NCI-H187 treated with DMSO at 0.1 percent for 48 hours (cell line): ENCODE measurements around the gene ANKRD44.
"Not testable (repeated sequence)": the region's sequence is repeated elsewhere in the genome, so short reads cannot be mapped to it uniquely, and the experiment has no call there.

Experiments used
- DNase-seq: peaks from one replicate; lab custom pipeline; 2025; lab: John Stamatoyannopoulos, UW

Gene ANKRD44

DNA sequence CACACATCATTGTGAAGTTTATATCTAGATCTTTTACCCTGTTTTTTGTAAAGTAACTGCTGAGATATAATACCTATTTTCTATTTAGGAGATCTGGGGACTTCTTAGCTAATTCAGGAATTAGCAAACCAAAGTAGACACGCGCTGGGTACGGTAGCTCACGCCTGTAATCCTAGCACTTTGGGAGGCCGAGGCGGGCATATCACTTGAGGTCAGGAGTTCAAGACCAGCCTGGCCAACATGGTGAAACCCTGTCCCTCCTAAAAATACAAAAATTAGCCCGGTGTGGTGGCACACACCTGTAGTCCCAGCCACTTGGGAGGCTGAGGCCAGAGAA lies 23.0 kb downstream of the ANKRD44 start:
- not testable (repeated sequence) for DNase-seq

DNA sequence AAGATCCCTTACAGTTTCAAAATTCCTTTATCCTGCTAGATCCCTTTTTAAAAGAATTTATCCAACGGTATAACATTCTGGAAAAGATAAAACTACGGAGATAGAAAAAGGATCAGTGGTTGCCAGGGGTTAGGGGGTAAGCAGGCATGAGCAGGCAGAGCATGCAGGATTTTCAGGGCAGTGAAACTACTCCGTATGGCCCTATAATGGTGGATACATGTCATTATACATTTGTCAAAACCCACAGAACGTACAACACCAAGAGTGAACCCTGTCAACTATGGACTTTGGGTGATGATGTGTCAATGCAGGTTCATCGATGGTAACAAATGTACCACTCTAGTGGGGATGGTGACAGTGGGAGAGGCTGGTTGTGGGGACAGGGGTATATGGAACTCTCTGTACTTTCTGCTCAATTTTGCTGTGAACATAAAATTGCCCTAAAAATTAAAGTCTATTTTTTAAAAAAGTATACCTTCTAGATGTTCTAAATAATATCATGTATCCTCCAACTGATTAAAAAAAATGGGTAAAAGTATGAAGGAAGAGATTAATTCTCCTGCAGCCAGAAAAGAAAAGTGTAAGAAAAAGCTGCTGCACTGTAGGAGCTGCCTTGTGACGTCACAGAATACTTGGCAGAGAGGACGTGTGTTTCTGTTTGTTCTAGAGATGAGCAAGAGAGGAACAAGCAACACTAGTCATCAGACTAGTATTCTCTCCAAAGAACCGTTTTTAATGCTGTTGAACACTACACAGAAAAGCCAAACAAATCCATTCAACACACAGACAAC lies 23.6 kb downstream of the ANKRD44 start:
- DNase-seq: no peak

DNA sequence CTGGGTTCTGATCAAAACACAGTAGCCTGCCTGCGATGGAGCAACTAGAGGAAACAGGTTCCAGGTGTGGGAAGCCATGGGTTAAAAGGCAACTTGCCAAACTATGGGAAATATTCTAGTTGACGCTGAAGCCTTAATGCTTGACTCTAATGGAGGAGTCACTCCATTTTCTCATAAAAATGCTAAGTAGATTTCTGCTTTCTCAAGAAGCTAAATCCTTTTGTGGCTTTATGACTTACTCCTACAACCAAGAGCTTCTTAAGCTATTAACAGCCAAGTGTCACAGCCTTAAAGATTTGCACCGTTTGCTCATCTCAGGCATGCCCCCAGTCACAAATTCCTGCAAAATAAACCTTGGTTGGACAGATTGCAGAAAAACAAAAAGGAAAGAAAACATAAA lies 25.2 kb downstream of the ANKRD44 start:
- DNase-seq: no peak

DNA sequence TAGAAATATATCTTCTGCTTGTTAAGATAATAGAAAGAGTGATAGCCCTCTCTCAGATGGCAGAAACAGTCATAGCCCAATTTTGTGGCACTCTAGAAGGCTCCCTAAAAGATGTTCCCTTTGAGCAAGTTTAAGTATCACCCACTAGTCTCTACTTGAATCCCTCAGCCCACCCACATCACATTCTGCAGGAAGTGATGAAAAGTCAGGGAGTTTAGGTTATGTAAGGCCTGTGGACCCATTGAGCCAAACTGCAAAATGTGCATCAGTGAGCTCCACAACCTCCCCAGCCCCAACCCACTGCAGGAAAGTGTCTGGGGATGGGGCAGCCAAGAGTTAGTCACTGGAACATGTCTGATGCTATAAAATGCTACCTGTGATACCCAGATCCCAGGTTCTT lies 25.6 kb downstream of the ANKRD44 start:
- DNase-seq: no peak

DNA sequence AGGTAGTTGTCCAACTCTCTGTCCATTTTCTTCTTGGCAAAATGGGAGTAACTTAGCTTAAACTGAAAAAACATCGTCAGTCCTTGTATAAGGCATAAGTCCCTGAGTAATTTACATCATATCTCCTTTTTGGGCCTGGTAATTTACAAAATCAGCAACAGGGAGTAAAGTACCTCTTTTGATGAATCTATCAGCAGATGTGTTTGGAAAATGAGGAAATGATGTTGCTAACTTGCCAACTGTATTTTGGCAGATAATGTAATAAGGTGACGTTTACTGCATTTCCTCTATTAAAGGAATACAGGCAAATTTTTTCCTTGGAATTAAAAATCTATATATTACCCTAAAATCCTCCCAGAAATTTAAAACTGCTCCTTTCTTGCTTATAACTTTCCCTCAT lies 29.2 kb downstream of the ANKRD44 start:
- no peak for DNase-seq

DNA sequence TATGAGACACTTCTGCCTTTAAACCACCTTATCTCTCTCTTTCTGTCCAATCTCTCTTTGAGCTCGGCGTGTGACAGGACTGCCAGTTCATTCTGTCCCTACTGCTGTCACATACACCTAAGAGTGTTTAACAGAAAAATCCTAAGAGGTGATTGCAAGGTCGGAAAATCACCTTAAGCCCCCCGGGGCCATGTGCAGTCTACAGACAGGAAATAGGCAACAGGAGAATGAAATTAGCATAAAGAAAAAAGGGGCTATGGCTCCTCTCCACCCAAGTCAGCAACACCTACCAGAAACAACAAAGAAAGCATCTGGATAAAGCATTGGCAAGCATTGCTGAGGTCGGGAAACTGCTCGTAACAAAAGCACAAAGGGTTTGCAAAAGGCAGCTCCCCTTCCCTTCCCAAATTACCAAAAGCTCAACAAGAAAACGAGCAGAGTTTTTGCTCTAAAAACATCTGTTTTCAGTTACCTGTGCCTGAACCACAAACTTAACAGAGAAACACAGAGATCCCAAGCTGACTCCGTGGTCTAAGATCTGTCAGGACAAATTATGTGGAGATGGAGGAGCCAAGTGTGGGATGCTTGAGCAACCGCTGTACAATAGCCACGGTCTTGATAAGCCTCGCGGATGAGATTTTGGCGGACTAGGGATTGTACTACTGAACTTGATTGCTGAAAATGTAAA lies 30.4 kb downstream of the ANKRD44 start:
- DNase-seq: no peak

DNA sequence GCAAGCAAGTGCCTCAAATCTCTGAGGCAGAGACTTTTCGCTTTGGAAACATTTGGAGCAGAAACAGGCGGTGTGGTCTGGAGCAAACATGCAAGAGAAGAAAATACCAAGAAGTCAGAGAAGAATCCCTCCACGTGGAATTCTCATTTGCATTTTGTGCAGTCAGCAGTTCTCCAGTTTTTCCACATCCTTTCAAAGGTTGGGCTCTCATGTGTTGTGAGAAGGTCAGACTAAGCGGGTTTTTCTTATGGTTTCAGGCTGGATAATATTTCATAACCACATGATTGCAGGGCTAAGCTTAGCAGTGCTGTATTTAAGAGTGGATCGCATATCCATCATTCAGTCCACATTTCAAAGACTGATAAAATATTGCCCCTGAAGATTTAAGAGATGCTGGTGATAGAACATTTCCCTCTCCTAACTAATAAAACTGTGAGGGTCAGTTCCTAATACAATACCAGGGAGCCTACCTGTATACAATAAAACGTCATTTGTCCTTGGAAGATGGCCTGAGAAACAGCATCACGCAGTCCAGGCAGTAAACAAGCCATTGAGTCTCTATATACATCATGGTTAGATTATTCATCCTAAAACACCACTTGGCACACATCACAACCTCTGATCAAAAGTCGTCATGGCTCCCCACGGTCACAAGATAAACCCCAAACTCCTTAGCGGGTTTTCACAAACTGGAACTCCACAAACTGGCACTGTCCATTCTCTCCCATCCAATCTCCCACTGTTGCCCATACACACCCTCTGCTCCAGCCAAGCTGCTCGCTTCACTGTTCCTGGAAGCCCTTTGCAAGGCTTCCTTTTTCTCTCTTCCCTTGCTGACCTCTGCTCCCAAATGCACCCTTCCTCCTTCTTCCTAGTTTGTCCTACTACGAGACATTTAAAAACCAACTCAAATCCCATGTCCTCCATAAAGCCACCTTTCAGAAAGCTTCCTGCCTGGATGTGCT lies 31.5 kb downstream of the ANKRD44 start:
- no peak for DNase-seq

DNA sequence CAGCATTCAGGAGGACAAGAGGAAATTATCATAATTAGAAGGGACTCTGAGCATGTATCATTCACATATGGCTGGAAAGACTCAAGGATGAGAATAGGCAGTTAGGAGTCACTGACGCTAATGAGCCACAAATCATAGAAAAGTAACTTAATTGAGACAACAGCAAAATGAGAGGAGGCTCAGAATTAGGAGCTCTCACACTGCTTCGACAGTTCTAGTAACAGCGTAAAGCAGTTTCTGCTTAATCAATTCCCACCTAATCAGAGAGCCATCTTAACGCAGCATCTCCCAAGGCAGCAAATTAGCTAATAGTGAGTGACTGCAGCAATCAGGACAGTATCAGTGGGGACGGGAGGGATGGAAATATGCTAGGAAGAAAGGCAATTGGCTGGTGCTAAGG lies 32.8 kb downstream of the ANKRD44 start:
- no peak for DNase-seq

DNA sequence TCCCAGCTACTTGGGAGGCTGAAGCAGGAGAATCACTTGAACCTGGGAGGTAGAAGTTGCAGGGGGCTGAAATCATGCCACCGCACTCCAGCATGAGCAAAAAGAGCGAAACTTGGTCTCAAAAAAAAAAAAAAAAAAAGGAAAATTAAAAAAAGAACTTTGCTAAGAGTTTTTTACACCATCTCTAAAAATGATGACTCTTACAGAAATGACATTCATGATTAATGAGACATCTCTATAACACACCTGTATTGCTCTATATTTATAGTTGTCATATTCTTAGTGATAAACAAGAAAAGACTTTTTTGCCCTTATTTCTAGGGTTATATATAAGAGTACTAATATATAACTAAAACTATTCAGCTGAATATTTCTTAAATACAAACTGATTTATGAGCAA lies 34.4 kb downstream of the ANKRD44 start:
- no peak for DNase-seq

DNA sequence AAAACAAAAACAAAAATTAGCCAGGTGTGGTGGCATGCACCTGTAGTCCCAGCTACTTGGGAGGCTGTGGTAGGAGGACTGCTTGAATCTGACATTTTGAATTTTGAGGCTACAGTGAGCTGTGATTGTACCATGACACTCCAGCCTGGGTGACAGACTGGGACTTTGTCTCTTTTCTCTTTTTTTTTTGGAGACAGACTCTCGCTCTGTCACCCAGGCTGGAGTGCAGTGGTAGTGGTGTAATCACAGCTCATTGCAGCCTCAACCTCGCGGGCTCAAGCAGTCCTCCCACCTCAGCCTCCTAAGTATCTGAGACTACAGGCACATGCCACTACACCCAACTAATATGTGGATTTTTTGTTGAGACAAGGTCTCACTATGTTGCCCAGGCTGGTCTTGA lies 35.6 kb downstream of the ANKRD44 start:
- no peak for DNase-seq

DNA sequence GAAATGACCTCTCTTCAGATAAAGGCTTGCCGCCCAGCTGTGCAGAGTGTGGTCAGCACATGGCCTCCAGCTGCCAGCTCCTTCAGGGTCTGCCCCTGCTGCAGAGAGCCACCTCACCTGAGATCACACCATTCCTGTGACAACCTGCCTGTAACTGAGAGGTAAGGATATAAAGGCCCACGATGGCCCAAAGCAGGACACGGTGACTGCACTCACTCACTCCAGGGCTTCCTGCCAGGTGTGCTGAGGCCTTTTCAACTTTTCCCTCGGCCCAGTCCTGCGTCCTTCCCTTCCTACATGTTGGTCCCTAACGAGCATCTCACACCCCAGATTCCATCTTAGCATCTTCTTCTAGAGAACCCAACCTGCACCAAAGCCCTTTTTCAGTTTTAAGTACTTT lies 36.2 kb downstream of the ANKRD44 start:
- no peak for DNase-seq

DNA sequence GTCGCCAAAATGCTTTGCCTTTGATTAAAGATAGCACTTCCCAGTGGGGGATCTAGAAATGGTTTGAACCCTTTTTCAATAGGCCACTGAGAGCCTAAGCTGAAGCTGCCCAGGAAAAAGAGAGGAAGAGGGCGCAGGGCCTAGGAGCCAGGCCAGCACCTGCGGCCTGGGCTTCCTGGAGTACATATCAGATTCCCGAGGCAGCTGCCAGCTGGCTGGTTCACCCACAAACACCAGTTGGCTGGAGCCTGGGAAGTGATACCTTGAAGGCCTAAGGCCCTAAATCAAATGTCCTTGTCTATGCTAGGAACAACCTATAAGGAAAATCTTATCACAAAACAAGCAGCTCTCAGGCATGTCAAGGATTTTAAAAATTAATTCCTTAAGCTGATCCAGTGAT lies 37.1 kb downstream of the ANKRD44 start:
- DNase-seq: no peak

DNA sequence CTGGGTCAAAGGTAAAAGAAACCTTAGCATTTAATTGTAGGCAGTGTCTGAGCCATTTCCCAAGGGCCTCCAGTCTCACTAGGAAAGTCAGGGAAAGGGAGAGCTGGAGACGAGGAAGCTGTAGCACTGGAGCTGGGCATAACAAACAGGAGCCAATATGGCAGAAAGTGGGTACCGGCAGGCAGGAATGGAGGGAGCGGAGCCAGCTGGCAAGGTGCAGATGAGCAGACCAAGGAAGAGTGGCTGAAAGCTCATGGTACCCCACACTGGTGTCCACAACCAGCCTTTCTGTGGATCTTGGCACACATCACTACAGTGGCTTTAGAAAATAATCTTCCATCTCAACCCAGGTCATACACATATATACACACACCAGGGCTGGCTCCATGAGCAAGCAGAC lies 40.0 kb downstream of the ANKRD44 start:
- no peak for DNase-seq

DNA sequence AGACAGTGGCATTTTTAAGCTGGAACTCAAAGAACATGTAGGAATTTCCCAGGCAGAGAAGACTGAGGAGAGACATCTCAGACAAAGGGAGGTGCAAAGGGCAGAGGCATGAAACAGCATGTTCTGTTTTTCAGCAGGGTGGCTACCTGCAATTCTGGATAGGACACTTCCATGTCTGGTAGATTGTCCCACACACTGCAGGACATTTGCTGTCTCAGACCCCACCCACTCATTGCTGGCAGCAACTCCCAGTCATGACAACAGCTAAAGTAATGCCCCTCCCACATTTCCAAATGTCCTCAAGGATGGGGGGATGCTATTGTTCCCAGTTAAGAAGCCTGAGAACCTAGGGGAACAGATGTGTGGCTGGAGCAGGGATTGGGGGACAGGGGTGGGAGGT lies 40.8 kb downstream of the ANKRD44 start:
- DNase-seq: no peak

DNA sequence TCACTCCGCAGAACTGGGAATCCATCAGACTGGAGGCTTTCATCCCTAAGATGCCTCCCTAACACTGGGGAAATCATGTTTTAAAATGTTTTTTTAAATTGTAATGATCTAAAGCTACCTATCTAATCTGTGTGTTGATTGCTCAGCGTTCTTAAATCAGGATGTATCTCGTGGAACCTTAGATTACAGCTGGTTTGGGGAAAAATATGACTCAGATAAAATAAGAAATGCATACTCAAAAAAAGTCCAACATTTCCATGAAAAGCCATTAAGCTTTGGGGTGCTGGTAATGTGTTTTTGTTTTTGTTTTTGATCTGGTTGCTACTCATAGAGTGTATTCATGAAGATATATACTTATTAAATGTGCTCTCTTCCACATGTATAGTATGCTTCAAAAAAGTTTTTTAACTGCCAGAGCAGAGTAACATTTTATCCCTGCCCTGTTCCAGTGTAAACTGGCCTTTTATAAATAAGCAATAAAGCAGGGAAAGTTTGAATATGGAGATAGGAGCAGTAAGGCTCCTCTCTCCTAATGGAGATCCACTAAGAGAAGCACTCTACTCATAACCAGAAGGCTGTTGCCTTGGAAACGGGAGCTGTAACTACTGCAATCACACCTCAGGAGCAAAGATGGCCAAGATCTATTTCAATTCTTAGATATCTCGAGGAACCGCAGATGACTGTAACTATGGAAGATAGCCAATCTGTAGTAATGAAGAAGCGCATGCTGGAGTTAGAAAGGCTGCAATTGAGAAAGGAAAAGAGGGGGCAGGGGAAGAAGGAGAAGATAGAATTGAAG lies 41.6 kb downstream of the ANKRD44 start:
- no peak for DNase-seq

DNA sequence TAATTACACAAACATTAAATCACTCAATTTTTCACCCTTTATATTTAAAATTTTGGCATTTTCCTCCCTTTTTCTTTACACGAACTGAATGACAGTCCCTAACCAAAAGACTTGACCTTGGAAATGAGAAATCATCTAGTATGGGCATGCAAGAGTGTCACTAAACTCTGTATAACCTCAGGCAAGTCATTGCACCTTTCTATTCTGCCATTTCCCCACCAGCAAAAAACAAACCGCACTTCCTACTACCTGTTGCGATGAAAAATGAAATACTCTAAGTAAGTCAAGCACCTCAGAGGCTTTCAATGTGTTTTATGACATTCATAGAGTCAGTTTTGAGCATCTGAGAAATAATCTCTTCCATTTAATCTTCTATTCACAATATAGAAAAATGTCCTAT lies 44.1 kb downstream of the ANKRD44 start:
- no peak for DNase-seq

DNA sequence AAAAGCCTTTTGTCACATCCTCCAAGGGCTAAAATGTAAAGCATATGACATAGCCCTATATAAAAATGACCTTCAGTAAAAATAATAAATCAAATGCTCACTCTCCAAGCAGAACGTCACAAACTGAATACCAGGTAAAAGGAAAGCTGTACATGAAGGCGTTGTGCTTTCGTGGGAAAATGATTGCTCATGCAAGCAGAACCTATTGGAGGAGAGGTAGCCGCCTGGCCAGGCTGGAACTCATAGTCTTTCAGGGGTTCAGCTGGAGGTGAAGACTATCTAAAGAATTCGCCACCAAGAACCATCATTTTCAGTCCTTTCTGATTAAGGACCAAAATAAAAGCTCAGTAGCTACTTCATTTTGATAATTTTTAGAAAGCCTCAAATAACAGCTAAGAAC lies 44.7 kb downstream of the ANKRD44 start:
- no peak for DNase-seq

DNA sequence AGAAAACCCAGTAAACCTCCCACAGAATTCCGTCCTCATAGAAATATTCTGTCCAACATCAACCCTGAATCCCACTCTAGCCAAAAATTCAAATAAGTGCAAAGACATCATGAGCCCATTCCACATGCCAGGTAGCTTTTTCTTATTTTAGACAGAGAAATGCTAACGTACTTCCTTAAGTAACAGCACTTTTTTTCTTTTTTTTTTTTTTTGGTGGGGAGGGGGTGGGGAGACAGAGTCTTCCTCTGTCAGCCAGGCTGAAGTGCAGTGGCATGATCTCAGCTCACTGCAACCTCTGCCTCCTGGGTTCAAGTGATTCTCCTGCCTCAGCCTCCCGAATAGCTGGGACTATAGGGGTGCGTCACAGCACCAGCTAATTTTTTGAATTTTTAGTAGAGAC lies 45.5 kb downstream of the ANKRD44 start:
- DNase-seq: no peak

DNA sequence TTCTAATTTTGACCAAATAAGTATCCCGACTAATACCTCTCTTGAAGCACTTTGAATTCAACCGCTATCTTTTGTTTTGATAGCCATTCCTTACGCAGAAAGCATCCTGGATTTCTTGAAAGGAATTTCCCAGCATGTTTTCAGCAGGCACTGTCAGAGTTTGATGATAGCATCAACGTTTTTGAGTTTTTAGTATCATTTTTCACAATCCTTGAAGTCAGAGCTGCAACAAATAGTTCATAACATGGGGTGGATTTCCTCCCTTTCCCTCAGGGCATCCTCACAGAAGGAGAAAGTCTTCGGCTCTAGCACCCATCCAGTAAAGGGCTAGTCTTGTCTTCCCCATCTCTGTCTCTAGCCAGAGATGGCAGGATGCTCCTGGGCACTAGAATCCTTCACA lies 46.2 kb downstream of the ANKRD44 start:
- DNase-seq: no peak

DNA sequence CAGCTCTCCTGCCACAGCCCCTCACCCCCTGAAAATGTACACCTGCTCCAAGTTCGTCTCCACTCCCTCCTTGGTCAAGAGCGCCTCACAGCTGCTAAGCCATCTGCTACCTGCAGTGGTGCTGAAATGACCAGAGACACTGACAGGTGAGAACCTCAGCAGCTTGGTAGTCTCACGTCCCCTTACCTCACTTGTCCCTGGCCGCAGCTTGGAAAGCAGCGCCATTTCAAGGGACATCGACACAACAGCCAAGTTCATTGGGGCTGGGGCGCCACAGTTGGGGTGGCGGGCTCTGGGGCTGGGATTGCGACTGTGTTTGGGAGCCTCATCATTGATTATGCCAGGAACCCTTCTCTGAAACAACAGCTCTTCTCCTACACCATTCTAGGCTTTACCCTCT lies 47.5 kb downstream of the ANKRD44 start:
- no peak for DNase-seq

DNA sequence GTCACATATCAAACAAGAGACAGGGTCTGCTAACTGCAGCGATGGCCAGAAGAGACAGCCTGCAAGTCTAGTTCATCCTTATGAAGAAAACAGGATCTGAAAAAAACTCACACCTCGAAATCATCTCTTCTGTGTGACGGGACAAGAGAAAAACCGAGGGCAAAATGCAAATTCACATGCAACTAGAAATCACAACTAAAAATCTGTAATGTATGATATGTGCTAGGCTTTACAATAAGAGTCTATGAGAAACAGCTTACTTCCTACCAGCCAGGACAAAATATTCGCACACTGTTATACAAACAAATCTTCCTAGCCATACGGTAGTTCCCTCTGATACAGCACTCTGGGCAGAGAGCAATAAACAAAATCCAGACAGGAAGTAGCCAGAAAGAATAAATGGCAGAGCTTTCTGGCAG lies 48.8 kb downstream of the ANKRD44 start:
- DNase-seq: no peak

DNA sequence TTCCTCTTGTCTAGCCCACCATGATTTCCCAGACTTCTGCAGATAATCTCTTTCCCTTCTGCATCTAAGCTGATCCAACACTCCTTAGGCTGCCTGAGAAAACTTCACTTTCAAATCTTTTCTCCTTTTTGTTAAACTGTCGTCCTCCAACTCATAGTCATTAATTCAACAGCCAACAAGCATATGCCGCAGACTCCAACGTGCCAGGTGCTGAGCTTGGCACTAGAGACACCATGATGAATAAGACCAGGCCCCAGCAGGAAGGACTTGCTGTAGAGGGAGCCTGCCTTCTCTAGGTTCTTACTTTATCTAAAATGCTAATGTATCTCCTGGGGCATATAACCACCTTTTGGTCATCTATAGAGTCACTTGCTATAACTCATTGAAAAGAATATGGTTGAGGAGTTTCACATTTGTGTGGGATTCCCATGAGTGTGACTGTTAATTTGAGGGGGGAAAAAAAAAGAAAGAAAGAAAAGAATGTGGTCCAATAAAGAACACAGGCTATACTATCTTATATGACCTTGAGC lies 51.0 kb downstream of the ANKRD44 start:
- DNase-seq: no peak
